Body of pancreas (tissue), 4 donors: ENCODE results near the gene HOXD4. TPM values are rescaled to one million over a fixed set of nuclear protein-coding genes. Genes with fewer than 3 reads are reported as not detected.
A peak's percentile ranks its signal among the peaks of the same experiment; 100 is the strongest.

ENCODE experiments used
- ATAC-seq: fragments of 150-250 bp; one replicate; pipeline ENCODE4 v1.9.1; 2016
- DNase-seq, 4 donors: peaks; one replicate each; pipeline ENCODE4 v3.0.0-alpha.2; 2019
- H3K27ac ChIP-seq, 4 donors: fragments of 200-600 bp; sonication (generic); 1 replicate in 3 of 4; 2 replicates in 1 of 4; pipeline versions ENCODE4 v1.5.1 to v1.6.1; 2016 to 2019; ENCODE audit warnings: mild to moderate bottlenecking in 1 of 4, mixed read lengths in 1 of 4, moderate library complexity in 1 of 4
- H3K27me3 ChIP-seq, 2 donors: fragments of 200-600 bp; sonication (generic); one replicate each; pipeline ENCODE4 v1.6.0; 2016; ENCODE audit warnings: mild to moderate bottlenecking in 1 of 2
- H3K36me3 ChIP-seq, 2 donors: fragments of 200-600 bp; sonication (generic); replicated peaks in 1 of 2; 2 replicates each; pipeline ENCODE4 v1.5.1; 2016; ENCODE audit warnings: low read depth in 2 of 2; ENCODE audit not compliant: insufficient read depth in 1 of 2
- H3K4me1 ChIP-seq: fragments of 200-600 bp; sonication (generic); one replicate; pipeline ENCODE4 v1.6.0; 2016
- H3K4me3 ChIP-seq, 2 donors: fragments of 200-600 bp; sonication (generic); 1 replicate in 1 of 2; 2 replicates in 1 of 2; pipeline ENCODE4 v1.5.1; 2016 to 2019
- H3K9me3 ChIP-seq, 3 donors: fragments of 200-600 bp; sonication (generic); 1 replicate in 2 of 3; 2 replicates in 1 of 3; pipeline ENCODE4 v1.5.1; 2016
- POLR2A ChIP-seq, 3 donors: fragments of 450-650 bp; IDR thresholded peaks; one replicate each; pipeline ENCODE4 v1.6.1; 2016; ENCODE audit warnings: antibody characterized with exemption in 3 of 3, mild to moderate bottlenecking in 2 of 3
- WGBS, 2 donors: methylation state at CpG; one replicate each; pipeline ENCODE4 v1.1.5; 2017; 5-methylcytosine and 5-hydroxymethylcytosine counted together
- intact Hi-C: fragments of 100-400 bp; cut with DNase I; formaldehyde crosslinking; loops from one replicate; pipeline ENCODE4 v1.15.1; 2023
- total RNA-seq, 2 donors: library from RNA; depleted of rRNA; stranded (reverse); fragments of >200 nt; gene quantifications; one replicate each; pipeline ENCODE4 v1.1.0, GENCODE V29; 2016
- TF ChIP-seq, protein P1 (sequence below), 7 experiments: fragments of 450-650 bp in 4 of 7; fragments of 200-600 bp in 3 of 7; sonication (generic) in 3 of 7; IDR thresholded peaks; one replicate each; pipeline ENCODE4 v1.5.1; 2016 to 2019; ENCODE audit warnings: antibody characterized with exemption in 7 of 7

The HOXD4 gene
- total RNA-seq, 2 donors from 2014 or later = 0.78 TPM; not detected in 1

DNA sequence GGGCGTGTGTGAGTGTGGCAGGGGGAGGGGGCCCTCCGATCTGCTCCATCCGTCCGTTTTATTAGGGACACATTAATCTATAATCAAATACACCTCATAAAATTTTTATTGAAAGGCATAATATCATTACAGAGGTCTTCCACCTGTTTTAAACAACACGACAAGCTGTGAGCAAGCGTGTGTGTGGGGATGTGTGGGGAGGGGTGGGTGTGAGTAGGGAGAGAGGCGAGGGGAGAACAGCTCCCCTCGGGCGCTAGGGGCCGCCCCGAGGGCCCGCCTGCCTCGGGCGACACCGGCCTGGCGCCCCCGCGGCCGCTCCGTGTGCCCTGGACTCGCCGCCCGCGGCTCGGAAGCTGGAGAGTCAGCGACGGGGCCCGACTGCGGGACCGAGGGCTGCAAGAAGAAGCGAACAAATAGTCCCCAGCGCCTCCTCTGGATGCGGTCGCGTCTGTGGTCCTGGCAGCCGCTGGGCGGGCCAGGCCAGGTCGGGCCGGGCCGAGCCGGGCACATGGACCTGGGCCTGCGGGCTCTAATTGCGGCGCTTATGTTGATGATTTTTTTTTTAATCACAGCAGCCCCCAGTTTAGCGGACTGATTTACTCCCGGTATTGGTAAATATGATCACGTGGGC is 29.2 kb upstream of the HOXD4 start:
- TF ChIP-seq, protein P1, sequence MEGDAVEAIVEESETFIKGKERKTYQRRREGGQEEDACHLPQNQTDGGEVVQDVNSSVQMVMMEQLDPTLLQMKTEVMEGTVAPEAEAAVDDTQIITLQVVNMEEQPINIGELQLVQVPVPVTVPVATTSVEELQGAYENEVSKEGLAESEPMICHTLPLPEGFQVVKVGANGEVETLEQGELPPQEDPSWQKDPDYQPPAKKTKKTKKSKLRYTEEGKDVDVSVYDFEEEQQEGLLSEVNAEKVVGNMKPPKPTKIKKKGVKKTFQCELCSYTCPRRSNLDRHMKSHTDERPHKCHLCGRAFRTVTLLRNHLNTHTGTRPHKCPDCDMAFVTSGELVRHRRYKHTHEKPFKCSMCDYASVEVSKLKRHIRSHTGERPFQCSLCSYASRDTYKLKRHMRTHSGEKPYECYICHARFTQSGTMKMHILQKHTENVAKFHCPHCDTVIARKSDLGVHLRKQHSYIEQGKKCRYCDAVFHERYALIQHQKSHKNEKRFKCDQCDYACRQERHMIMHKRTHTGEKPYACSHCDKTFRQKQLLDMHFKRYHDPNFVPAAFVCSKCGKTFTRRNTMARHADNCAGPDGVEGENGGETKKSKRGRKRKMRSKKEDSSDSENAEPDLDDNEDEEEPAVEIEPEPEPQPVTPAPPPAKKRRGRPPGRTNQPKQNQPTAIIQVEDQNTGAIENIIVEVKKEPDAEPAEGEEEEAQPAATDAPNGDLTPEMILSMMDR (IDR thresholded peaks at IDR 0.05) = no peak
- no peak for TF ChIP-seq POLR2A (IDR thresholded peaks at IDR 0.05)
- Histone ChIP-seq H3K27me3 (peaks cover 0 to 54% of the 10 kb centered on the region in 2 donors), H3K4me1 (peaks cover 14% of the 10 kb centered on the region), H3K27ac (no peak overlapping the region), H3K4me3 (peak overlapping the region in 1 of 2 donors; percentile 8), H3K9me3 (no peaks in the 10 kb centered on the region), H3K36me3 (no peaks in the 10 kb centered on the region)
- DNase-seq (no peak), ATAC-seq (peak; percentile 22)
- intact Hi-C loops = loop anchor here (10.0 kb wide), 1 partner anchor 693 kb away; no protein-coding TSS in a partner anchor
- 5 to 6% methylated on average over 45 to 46 of the region's 47 CpGs for WGBS, 2 donors

GRCh38 chr2:176122683-176123410 is 28.5 kb upstream of the HOXD4 start, which contains the start of gene HOXD9:
TSS of gene HOXD9 (plus strand) at chr2:176122719. CDS start at chr2:176122769, 50 bp downstream.
- WGBS, 2 donors = 4 to 8% methylated on average over 33 to 77 of the region's 84 CpGs
- ATAC-seq (peak; percentile 39), DNase-seq (peak in 1 of 4 donors; percentile 43)
- TF ChIP-seq, protein P1 (IDR thresholded peaks at IDR 0.05) = no peak
- no peak for TF ChIP-seq POLR2A (IDR thresholded peaks at IDR 0.05)
- Histone ChIP-seq H3K4me1 (peaks cover 14% of the 10 kb centered on the region), H3K4me3 (peak within 1 kb of the TSS in 1 of 2 donors; percentile 8), H3K27ac (no peak within 1 kb of the TSS), H3K27me3 (peaks cover 0 to 54% of the 10 kb centered on the region in 2 donors), H3K9me3 (no peaks in the 10 kb centered on the region), H3K36me3 (no peaks in the 10 kb centered on the region)
- intact Hi-C loops = loop anchor here (10.0 kb wide), 1 partner anchor 692 kb away; no protein-coding TSS in a partner anchor

GRCh38 chr2:176123411-176124109 is 27.8 kb upstream of the HOXD4 start:
- no peak for DNase-seq
- peaks cover 14% of the 10 kb centered on the region for H3K4me1 ChIP-seq
- no peak for ATAC-seq
- peaks cover 0 to 59% of the 10 kb centered on the region in 2 donors for H3K27me3 ChIP-seq
- H3K36me3 ChIP-seq = no peaks in the 10 kb centered on the region
- intact Hi-C loops = loop anchor here (10.0 kb wide), 1 partner anchor 691 kb away; no protein-coding TSS in a partner anchor
- H3K9me3 ChIP-seq = no peaks in the 10 kb centered on the region
- no peak overlapping the region for H3K27ac ChIP-seq
- H3K4me3 ChIP-seq = no peak overlapping the region
- no peak for TF ChIP-seq POLR2A (IDR thresholded peaks at IDR 0.05)
- TF ChIP-seq, protein P1 (IDR thresholded peaks at IDR 0.05) = no peak
- 5 to 9% methylated on average over 37 to 40 of the region's 40 CpGs for WGBS, 2 donors

DNA sequence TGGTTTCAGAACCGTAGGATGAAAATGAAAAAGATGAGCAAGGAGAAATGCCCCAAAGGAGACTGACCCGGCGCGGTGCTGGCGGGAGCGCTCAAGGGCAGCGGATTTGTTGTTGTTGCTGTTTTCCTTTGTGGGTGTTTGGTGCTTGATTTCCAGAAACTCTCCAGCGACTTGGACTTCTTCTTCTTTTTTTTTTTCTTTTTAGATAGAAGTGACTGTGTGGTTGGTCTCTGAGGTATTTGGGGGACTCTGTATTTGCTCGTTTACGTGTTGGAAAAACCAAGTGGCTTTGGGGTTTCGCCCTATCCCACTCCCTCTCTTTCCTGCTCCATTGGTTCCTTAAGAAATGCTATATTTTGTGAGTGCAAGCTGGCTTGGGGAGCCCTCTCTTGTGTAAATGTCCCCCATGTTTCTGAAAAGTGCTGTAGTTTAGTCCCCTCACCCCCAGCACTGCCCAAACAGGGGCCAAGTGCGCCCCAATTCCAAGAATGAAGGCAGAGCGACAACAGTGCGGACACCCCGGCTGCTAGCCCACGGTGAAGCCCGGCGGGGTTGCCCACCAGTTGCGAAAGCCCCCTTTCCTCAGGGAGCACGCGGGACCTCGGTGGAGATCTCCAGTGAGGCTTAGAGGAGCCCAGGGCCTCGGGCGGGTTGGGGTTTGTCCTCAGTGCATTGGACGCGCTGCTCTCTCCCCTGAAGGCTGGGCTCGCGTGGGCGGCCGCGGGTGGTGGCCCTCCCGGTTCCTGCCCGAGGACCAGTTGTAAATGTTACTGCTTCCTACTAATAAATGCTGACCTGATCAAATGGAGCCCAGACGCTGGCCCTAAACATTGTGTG is 27.0 kb upstream of the HOXD4 start:
- peaks cover 0 to 66% of the 10 kb centered on the region in 2 donors for H3K27me3 ChIP-seq
- intact Hi-C loops = loop anchor here (10.0 kb wide), 1 partner anchor 690 kb away; no protein-coding TSS in a partner anchor
- ATAC-seq = no peak
- no peak for DNase-seq
- peaks cover 15% of the 10 kb centered on the region for H3K4me1 ChIP-seq
- no peak overlapping the region for H3K27ac ChIP-seq
- no peak for TF ChIP-seq POLR2A (IDR thresholded peaks at IDR 0.05)
- TF ChIP-seq, protein P1 (IDR thresholded peaks at IDR 0.05) = no peak
- no peaks in the 10 kb centered on the region for H3K36me3 ChIP-seq
- no peak overlapping the region for H3K4me3 ChIP-seq
- H3K9me3 ChIP-seq = no peaks in the 10 kb centered on the region
- WGBS, 2 donors = 8 to 11% methylated on average over 24 to 34 of the region's 34 CpGs
